GM12892 (cell line): ENCODE data around the gene METTL21A.

ENCODE experiments used
- POLR2A ChIP-seq: IDR thresholded peaks from 2 replicates; pipeline ENCODE4 v1.6.1; 2011; ENCODE audit warnings: low read depth, low read length, control low read depth
- POLR2AphosphoS5 ChIP-seq: IDR thresholded peaks from 2 replicates; pipeline ENCODE4 v1.6.1; 2011; ENCODE audit warnings: low read depth, low read length, control low read depth
- TAF1 ChIP-seq: IDR thresholded peaks from 2 replicates; pipeline ENCODE4 v1.6.1; 2011; ENCODE audit warnings: low read depth, mild to moderate bottlenecking, control low read depth, low read length, borderline replicate concordance

GRCh38 chr2:207658156-207658555, 33.0 kb upstream of the METTL21A start:
- TF ChIP-seq POLR2AphosphoS5 (no peak), TAF1 (no peak), POLR2A (no peak)
